ENCODE results near the gene USP31.
A peak's percentile ranks its signal among the peaks of the same experiment; 100 is the strongest.

The USP31 gene

DNA sequence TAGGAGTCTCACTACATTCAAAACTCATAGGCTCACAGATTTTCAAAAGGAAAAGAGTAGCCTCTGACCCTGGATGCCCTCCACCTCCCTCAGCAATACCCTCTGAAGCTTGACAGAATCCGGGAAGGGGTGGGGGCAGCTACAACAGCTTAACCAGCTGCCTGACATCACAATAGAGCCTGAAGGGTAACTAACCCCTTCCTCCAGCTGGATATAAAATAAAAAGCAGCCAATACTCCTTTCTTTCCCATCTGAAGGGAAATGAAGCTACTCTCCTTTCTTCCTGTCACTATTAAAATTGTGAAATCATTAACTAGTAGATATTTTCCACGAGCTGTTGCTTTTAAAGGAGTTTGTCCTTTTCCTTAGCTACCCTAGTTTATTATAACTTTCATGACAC lies 24.0 kb downstream of the USP31 start:
- no peak overlapping the region for H3K4me3 ChIP-seq (ENCODE audit: low read length)
- no peak for DNase-seq (ENCODE audit: low read depth)
- TF ChIP-seq, protein P1, sequence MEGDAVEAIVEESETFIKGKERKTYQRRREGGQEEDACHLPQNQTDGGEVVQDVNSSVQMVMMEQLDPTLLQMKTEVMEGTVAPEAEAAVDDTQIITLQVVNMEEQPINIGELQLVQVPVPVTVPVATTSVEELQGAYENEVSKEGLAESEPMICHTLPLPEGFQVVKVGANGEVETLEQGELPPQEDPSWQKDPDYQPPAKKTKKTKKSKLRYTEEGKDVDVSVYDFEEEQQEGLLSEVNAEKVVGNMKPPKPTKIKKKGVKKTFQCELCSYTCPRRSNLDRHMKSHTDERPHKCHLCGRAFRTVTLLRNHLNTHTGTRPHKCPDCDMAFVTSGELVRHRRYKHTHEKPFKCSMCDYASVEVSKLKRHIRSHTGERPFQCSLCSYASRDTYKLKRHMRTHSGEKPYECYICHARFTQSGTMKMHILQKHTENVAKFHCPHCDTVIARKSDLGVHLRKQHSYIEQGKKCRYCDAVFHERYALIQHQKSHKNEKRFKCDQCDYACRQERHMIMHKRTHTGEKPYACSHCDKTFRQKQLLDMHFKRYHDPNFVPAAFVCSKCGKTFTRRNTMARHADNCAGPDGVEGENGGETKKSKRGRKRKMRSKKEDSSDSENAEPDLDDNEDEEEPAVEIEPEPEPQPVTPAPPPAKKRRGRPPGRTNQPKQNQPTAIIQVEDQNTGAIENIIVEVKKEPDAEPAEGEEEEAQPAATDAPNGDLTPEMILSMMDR (conservative IDR thresholded peaks at IDR 0.05; ENCODE audit: low read length) = no peak

DNA sequence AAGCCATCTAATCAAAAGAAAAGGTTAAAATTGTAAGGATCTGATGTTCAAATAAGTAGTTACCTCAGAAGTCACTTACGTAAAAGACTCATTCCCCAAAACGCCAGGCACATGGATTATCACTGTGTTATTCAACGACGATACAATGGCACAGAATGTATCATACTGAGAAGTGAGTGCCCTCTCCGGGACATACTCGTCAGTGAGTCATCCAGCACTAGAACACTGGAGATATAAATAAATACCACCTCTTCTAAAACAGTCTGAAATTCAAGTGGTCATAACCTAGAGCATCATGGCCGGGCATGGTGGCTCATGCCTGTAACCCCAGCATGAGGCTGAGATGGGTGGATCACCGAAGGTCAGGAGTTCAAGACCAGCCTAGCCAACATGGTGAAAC lies 24.9 kb downstream of the USP31 start:
- H3K4me3 ChIP-seq (ENCODE audit: low read length) = no peak overlapping the region
- peak; percentile 52 for DNase-seq (ENCODE audit: low read depth)
- TF ChIP-seq, protein P1 (conservative IDR thresholded peaks at IDR 0.05; ENCODE audit: low read length) = no peak

DNA sequence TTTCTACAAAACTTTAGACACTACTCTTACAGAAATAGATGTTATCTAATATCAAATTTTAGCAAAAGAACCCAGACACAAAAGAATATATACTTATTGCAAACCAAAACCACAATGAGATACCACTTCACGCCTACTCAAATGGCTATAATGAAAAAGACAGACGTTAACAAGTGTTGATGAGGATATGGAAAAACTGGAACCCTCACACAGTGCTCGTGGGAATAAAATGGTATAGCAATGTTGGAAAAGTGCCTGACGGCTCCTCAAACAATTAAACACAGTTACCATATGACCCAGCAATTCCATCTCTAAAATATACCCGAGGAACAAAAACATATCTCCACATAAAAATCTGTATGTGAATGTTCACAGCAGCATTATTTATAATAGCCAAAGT lies 27.1 kb downstream of the USP31 start:
- no peak for DNase-seq (ENCODE audit: low read depth)
- TF ChIP-seq, protein P1 (conservative IDR thresholded peaks at IDR 0.05; ENCODE audit: low read length) = no peak
- no peak overlapping the region for H3K4me3 ChIP-seq (ENCODE audit: low read length)

DNA sequence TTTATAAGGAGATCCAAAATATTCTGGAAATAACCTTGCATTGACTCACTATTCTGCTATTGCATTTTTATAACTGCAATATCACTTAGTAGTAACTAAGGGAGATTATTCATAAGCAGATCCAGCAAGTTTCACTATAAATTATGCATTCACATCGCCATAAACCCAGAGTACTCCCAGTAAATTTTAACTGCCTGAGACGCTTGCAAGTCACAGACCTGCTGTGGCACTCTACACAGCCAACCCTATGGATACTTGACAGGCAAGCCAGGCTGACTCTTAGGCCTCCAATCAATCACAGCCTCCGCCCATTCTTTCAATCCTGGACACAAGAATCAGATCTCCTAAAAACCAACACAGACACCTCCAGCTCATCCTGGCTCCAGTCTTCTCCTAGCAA lies 28.2 kb downstream of the USP31 start:
- no peak overlapping the region for H3K4me3 ChIP-seq (ENCODE audit: low read length)
- DNase-seq (ENCODE audit: low read depth) = peak; percentile 29
- TF ChIP-seq, protein P1 (conservative IDR thresholded peaks at IDR 0.05; ENCODE audit: low read length) = no peak

DNA sequence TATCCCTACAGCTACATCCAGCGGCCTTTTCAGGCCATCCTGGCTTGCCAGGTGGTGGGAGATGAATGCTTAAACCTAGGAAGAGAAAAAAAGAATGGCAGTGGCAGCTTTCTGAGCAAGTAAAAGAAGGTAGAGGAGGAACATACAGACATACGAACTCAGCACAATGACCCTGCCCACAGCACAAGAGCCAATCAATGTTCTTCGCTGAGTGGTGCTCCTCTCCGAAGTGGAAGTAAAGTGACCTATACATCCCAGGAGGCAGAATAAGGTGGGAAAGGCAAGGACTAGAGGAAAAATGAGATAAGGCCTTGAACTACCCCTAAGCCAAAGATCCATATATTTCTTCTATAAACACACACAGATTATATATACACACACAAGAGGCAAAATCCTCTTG lies 28.7 kb downstream of the USP31 start:
- H3K4me3 ChIP-seq (ENCODE audit: low read length) = no peak overlapping the region
- TF ChIP-seq, protein P1 (conservative IDR thresholded peaks at IDR 0.05; ENCODE audit: low read length) = no peak
- DNase-seq (ENCODE audit: low read depth) = no peak

DNA sequence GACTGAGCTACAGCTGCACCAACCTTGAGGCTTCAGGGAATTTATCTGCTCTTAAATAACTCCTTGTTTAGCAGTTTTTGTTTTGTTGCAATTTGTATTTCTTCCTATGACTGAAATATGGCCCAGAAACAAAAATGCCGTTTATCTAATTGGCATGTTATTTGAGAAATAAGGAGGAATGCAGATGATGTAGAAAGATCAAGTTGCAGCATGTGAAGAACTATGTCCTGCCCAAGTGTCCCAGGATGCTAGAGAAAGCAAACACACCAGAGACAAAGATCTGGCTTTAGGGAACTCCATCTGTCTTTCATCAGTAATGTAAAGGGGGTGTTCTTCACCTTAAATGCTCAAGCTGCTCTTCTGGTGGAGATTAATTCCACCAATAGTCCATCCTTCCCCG lies 29.7 kb downstream of the USP31 start:
- TF ChIP-seq, protein P1 (conservative IDR thresholded peaks at IDR 0.05; ENCODE audit: low read length) = no peak
- DNase-seq (ENCODE audit: low read depth) = peak; percentile 75
- no peak overlapping the region for H3K4me3 ChIP-seq (ENCODE audit: low read length)

DNA sequence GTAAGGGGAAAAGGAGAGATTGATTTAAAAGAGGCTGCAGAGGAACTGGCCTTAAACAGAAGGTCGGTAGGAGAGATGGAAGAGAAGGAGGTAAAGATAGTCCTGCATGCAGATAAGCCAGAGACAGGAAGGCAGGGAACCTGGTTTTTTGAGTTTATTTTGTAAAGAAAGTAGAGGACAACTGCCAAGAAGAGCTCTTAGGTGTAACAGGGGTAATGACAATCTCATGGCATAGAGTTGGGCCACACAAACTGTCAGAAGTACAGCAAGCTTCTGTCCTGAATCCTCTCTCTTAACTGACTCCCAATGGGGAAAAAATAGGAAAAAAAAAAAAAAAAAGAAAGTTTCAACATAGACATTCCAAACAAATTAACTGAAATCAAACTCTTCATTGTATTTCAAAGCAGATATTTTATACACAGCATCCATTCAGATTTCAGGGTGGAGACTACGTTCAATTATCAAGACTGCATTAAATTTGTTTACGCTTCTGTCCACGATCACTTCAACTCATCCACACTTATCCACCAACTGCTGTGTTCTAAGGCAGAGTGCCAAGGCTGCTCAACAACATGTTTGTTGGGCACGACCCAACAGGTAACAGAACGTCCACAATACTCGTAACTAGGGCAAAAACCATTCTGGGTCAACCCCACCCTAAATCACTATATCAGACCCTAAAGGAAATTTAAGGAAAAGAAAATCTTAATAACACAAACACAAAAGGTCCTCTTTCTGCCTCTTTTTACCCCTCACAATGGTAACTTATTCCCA lies 34.9 kb downstream of the USP31 start:
- H3K4me3 ChIP-seq (ENCODE audit: low read length) = no peak overlapping the region
- TF ChIP-seq, protein P1 (conservative IDR thresholded peaks at IDR 0.05; ENCODE audit: low read length) = no peak
- no peak for DNase-seq (ENCODE audit: low read depth)

Data from AG10803 (cell line).